ENCODE measurements around the gene S1PR1.

The S1PR1 gene

GRCh38 chr1:101264697-101265096, 27.9 kb downstream of the S1PR1 start:
- no peak for TF ChIP-seq CTCF (IDR thresholded peaks at IDR 0.05; ENCODE audit: unreplicated experiment in 3 of 3)
- Mint-ChIP-seq H3K4me3 (no peak overlapping the region), H3K27ac (no peak overlapping the region), H3K27me3 (ENCODE audit: low read depth) (no peaks in the 10 kb centered on the region), H3K36me3 (ENCODE audit: low read depth) (no peaks in the 10 kb centered on the region), H3K9me3 (no peaks in the 10 kb centered on the region), H3K4me1 (peaks cover 8% of the 10 kb centered on the region)

GRCh38 chr1:101265684-101266083, 28.9 kb downstream of the S1PR1 start:
- Mint-ChIP-seq H3K27ac (no peak overlapping the region), H3K27me3 (ENCODE audit: low read depth) (no peaks in the 10 kb centered on the region), H3K9me3 (peaks cover 3% of the 10 kb centered on the region)

GRCh38 chr1:101267082-101267481, 30.3 kb downstream of the S1PR1 start:
- no peak overlapping the region for H3K27ac Mint-ChIP-seq
- no peaks in the 10 kb centered on the region for H3K27me3 Mint-ChIP-seq (ENCODE audit: low read depth)
- no peak for TF ChIP-seq CTCF (IDR thresholded peaks at IDR 0.05; ENCODE audit: unreplicated experiment in 3 of 3)
- H3K4me3 Mint-ChIP-seq, result no peak overlapping the region
- peaks cover 8% of the 10 kb centered on the region for H3K4me1 Mint-ChIP-seq
- H3K9me3 Mint-ChIP-seq, result peaks cover 10% of the 10 kb centered on the region
- H3K36me3 Mint-ChIP-seq (ENCODE audit: low read depth), result no peaks in the 10 kb centered on the region

More at GRCh38 chr1:101265684-101266083, 28.9 kb downstream of the S1PR1 start:
- Mint-ChIP-seq H3K4me1 (peaks cover 8% of the 10 kb centered on the region), H3K36me3 (ENCODE audit: low read depth) (no peaks in the 10 kb centered on the region), H3K4me3 (no peak overlapping the region)
- no peak for TF ChIP-seq CTCF (IDR thresholded peaks at IDR 0.05; ENCODE audit: unreplicated experiment in 3 of 3)

GRCh38 chr1:101268893-101269292, 32.1 kb downstream of the S1PR1 start:
- TF ChIP-seq CTCF (IDR thresholded peaks at IDR 0.05; ENCODE audit: unreplicated experiment in 3 of 3), result no peak
- Mint-ChIP-seq H3K27ac (no peak overlapping the region), H3K36me3 (ENCODE audit: low read depth) (no peaks in the 10 kb centered on the region), H3K9me3 (peaks cover 14% of the 10 kb centered on the region), H3K4me3 (no peak overlapping the region), H3K27me3 (ENCODE audit: low read depth) (no peaks in the 10 kb centered on the region), H3K4me1 (no peaks in the 10 kb centered on the region)

GRCh38 chr1:101275672-101276071, 38.9 kb downstream of the S1PR1 start:
- TF ChIP-seq CTCF (IDR thresholded peaks at IDR 0.05; ENCODE audit: unreplicated experiment in 3 of 3), result no peak
- H3K9me3 Mint-ChIP-seq, result peaks cover 11% of the 10 kb centered on the region
- H3K27ac Mint-ChIP-seq, result no peak overlapping the region
- no peaks in the 10 kb centered on the region for H3K36me3 Mint-ChIP-seq (ENCODE audit: low read depth)
- H3K4me1 Mint-ChIP-seq, result peaks cover 11% of the 10 kb centered on the region
- H3K27me3 Mint-ChIP-seq (ENCODE audit: low read depth), result peaks cover 4% of the 10 kb centered on the region
- H3K4me3 Mint-ChIP-seq, result no peak overlapping the region

GRCh38 chr1:101276818-101277217, 40.0 kb downstream of the S1PR1 start:
- Mint-ChIP-seq H3K4me1 (peaks cover 11% of the 10 kb centered on the region), H3K9me3 (peaks cover 3% of the 10 kb centered on the region), H3K27me3 (ENCODE audit: low read depth) (peaks cover 4% of the 10 kb centered on the region), H3K4me3 (no peak overlapping the region), H3K27ac (no peak overlapping the region), H3K36me3 (ENCODE audit: low read depth) (no peaks in the 10 kb centered on the region)
- TF ChIP-seq CTCF (IDR thresholded peaks at IDR 0.05; ENCODE audit: unreplicated experiment in 3 of 3), result no peak

Measured in nephron (organoid).